HEK293 (cell line): Measurements from ENCODE around the gene S100A8.

Experiments used
- CTCF ChIA-PET: fragments of 350-600 bp; formaldehyde crosslinking; extraction: SDS; loops from one replicate; lab custom pipeline; 2021; ENCODE audit warnings: antibody characterized with exemption; lab: Yijun Ruan, JAX
- POLR2A ChIA-PET: fragments of 300-600 bp; formaldehyde crosslinking; extraction: SDS; loops from one replicate; lab custom pipeline; 2020; ENCODE audit warnings: antibody characterized with exemption, inconsistent platforms; lab: Yijun Ruan, JAX
- H3K27ac ChIP-seq: fragments of 200-500 bp; sonication (Bioruptor generic); 2 replicates; pipeline ENCODE4 v1.5.1; 2014; ENCODE audit warnings: low read depth, low read length, control low read depth, inconsistent platforms; ENCODE audit errors: extremely low read depth
- H3K36me3 ChIP-seq, 2 experiments: fragments of 200-500 bp in 1 of 2; sonication (Bioruptor generic) in 1 of 2; 1 replicate in 1 of 2; 2 replicates in 1 of 2; pipeline ENCODE4 v1.5.1; 2014 to 2017; ENCODE audit warnings: inconsistent platforms in 2 of 2, low read length in 2 of 2; ENCODE audit not compliant: control insufficient read depth in 2 of 2, insufficient read depth in 1 of 2
- H3K4me1 ChIP-seq: fragments of 200-500 bp; sonication (Bioruptor generic); 2 replicates; pipeline ENCODE4 v1.5.1; 2014; ENCODE audit warnings: mild to moderate bottlenecking, low read length, inconsistent platforms; ENCODE audit not compliant: control insufficient read depth, insufficient read depth
- H3K4me3 ChIP-seq: 2 replicates; pipeline ENCODE4 v1.5.1; 2011; ENCODE audit warnings: low read depth, mild to moderate bottlenecking, control low read depth, low read length, moderate library complexity
- H3K9me3 ChIP-seq: fragments of 200-500 bp; sonication (Bioruptor generic); 2 replicates; pipeline ENCODE4 v1.5.1; 2014; ENCODE audit warnings: low read depth, low read length, inconsistent platforms; ENCODE audit not compliant: control insufficient read depth, insufficient read depth
- BCL11A ChIP-seq: fragments of 450-650 bp; formaldehyde crosslinking; IDR thresholded peaks from 2 replicates; pipeline ENCODE4 v1.5.1; 2016; ENCODE audit warnings: low read depth, missing biosample characterization, missing genetic modification characterization
- FEZF1 ChIP-seq: fragments of 450-650 bp; formaldehyde crosslinking; IDR thresholded peaks from 2 replicates; pipeline ENCODE4 v1.5.1; 2016; ENCODE audit warnings: missing biosample characterization, missing genetic modification characterization
- KLF10 ChIP-seq: fragments of 450-650 bp; IDR thresholded peaks from 2 replicates; pipeline ENCODE4 v1.5.1; 2018; ENCODE audit warnings: missing biosample characterization, mild to moderate bottlenecking, missing genetic modification characterization
- SP2 ChIP-seq: fragments of 450-650 bp; formaldehyde crosslinking; IDR thresholded peaks from 2 replicates; pipeline ENCODE4 v1.5.1; 2016; ENCODE audit warnings: missing biosample characterization, missing genetic modification characterization
- YY1 ChIP-seq: fragments of 450-650 bp; formaldehyde crosslinking; IDR thresholded peaks from 2 replicates; pipeline ENCODE4 v1.5.1; 2018; ENCODE audit warnings: missing biosample characterization, missing genetic modification characterization
- ZBTB48 ChIP-seq: fragments of 450-650 bp; formaldehyde crosslinking; IDR thresholded peaks from 2 replicates; pipeline ENCODE4 v1.5.1; 2016; ENCODE audit warnings: missing biosample characterization, missing genetic modification characterization
- ZFP41 ChIP-seq: fragments of 450-650 bp; formaldehyde crosslinking; IDR thresholded peaks from 2 replicates; pipeline ENCODE4 v1.5.1; 2016; ENCODE audit warnings: missing biosample characterization, missing genetic modification characterization, borderline replicate concordance
- ZNF19 ChIP-seq: fragments of 450-650 bp; formaldehyde crosslinking; IDR thresholded peaks from 2 replicates; pipeline ENCODE4; 2016; ENCODE audit warnings: missing biosample characterization, missing genetic modification characterization, low read depth
- ZNF24 ChIP-seq: fragments of 450-650 bp; formaldehyde crosslinking; IDR thresholded peaks from 2 replicates; pipeline ENCODE4 v1.5.1; 2016; ENCODE audit warnings: missing biosample characterization, missing genetic modification characterization
- ZNF324 ChIP-seq: fragments of 450-650 bp; formaldehyde crosslinking; IDR thresholded peaks from 2 replicates; pipeline ENCODE4 v1.5.1; 2016; ENCODE audit warnings: missing biosample characterization, missing genetic modification characterization
- ZNF335 ChIP-seq: fragments of 450-650 bp; formaldehyde crosslinking; conservative IDR thresholded peaks from 2 replicates; pipeline ENCODE4 v1.5.1; 2016; ENCODE audit warnings: missing biosample characterization, missing genetic modification characterization
- ZNF426 ChIP-seq: fragments of 450-650 bp; formaldehyde crosslinking; IDR thresholded peaks from 2 replicates; pipeline ENCODE4 v1.5.1; 2017; ENCODE audit warnings: missing biosample characterization, missing genetic modification characterization, mild to moderate bottlenecking, inconsistent platforms, moderate library complexity
- ZNF501 ChIP-seq: fragments of 450-650 bp; formaldehyde crosslinking; IDR thresholded peaks from 2 replicates; pipeline ENCODE4 v1.5.1; 2016; ENCODE audit warnings: missing biosample characterization, missing genetic modification characterization
- ZNF530 ChIP-seq: fragments of 450-650 bp; formaldehyde crosslinking; IDR thresholded peaks from 2 replicates; pipeline ENCODE4 v1.5.1; 2016; ENCODE audit warnings: low read depth, missing biosample characterization, missing genetic modification characterization
- ZNF558 ChIP-seq: fragments of 450-650 bp; formaldehyde crosslinking; IDR thresholded peaks from 2 replicates; pipeline ENCODE4 v1.5.1; 2016; ENCODE audit warnings: missing biosample characterization, missing genetic modification characterization
- ZNF585B ChIP-seq: fragments of 450-650 bp; formaldehyde crosslinking; IDR thresholded peaks from 2 replicates; pipeline ENCODE4 v1.5.1; 2016; ENCODE audit warnings: missing biosample characterization, missing genetic modification characterization
- ZNF701 ChIP-seq: fragments of 450-650 bp; formaldehyde crosslinking; IDR thresholded peaks from 2 replicates; pipeline ENCODE4 v1.5.1; 2016; ENCODE audit warnings: missing biosample characterization, missing genetic modification characterization
- ZNF76 ChIP-seq: fragments of 450-650 bp; formaldehyde crosslinking; IDR thresholded peaks from 2 replicates; pipeline ENCODE4; 2016; ENCODE audit warnings: low read depth, missing biosample characterization, missing genetic modification characterization, borderline replicate concordance
- ZNF830 ChIP-seq: fragments of 450-650 bp; IDR thresholded peaks from 2 replicates; pipeline ENCODE4 v1.5.0; 2018; ENCODE audit warnings: missing biosample characterization, missing genetic modification characterization, low read depth, mild to moderate bottlenecking, moderate library complexity
- ZNF843 ChIP-seq: fragments of 450-650 bp; formaldehyde crosslinking; IDR thresholded peaks from 2 replicates; pipeline ENCODE4 v1.5.1; 2016; ENCODE audit warnings: missing biosample characterization, missing genetic modification characterization
- TF ChIP-seq, protein P1 (sequence below): fragments of 450-650 bp; formaldehyde crosslinking; IDR thresholded peaks from 2 replicates; pipeline ENCODE4 v1.5.1; 2017; ENCODE audit warnings: missing biosample characterization, missing genetic modification characterization
- TF ChIP-seq, protein P2 (sequence below): fragments of 450-650 bp; formaldehyde crosslinking; IDR thresholded peaks from 2 replicates; pipeline ENCODE4 v1.5.1; 2016; ENCODE audit warnings: missing biosample characterization, missing genetic modification characterization
- TF ChIP-seq, protein P3 (sequence below): fragments of 450-650 bp; formaldehyde crosslinking; conservative IDR thresholded peaks from 2 replicates; pipeline ENCODE4 v1.5.1; 2016; ENCODE audit warnings: low read depth, missing biosample characterization, missing genetic modification characterization
- TF ChIP-seq, protein P4 (sequence below): sonication (generic); formaldehyde crosslinking; IDR thresholded peaks from 2 replicates; pipeline ENCODE4 v1.8.1; 2022; ENCODE audit warnings: mild to moderate bottlenecking, moderate library complexity, missing genetic modification reagents
- TF ChIP-seq, protein P5 (sequence below): fragments of 450-650 bp; formaldehyde crosslinking; IDR thresholded peaks from 2 replicates; pipeline ENCODE4 v1.5.1; 2017; ENCODE audit warnings: missing biosample characterization, missing genetic modification characterization

S100A8 gene

GRCh38 chr1:153345187-153346076, 45.4 kb downstream of the S100A8 start (continued):
- TF ChIP-seq ZNF701 (tag by site-specific recombination) (no peak), ZBTB48 (tag by site-specific recombination) (no peak), BCL11A (tag by site-specific recombination) (no peak), SP2 (tag by site-specific recombination) (no peak), ZNF843 (tag by site-specific recombination) (no peak), ZNF24 (tag by site-specific recombination) (no peak), YY1 (no peak), ZNF335 (tag by site-specific recombination) (no peak)
- TF ChIP-seq, protein P1, sequence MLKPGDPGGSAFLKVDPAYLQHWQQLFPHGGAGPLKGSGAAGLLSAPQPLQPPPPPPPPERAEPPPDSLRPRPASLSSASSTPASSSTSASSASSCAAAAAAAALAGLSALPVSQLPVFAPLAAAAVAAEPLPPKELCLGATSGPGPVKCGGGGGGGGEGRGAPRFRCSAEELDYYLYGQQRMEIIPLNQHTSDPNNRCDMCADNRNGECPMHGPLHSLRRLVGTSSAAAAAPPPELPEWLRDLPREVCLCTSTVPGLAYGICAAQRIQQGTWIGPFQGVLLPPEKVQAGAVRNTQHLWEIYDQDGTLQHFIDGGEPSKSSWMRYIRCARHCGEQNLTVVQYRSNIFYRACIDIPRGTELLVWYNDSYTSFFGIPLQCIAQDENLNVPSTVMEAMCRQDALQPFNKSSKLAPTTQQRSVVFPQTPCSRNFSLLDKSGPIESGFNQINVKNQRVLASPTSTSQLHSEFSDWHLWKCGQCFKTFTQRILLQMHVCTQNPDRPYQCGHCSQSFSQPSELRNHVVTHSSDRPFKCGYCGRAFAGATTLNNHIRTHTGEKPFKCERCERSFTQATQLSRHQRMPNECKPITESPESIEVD: no peak
- TF ChIP-seq, protein P2, sequence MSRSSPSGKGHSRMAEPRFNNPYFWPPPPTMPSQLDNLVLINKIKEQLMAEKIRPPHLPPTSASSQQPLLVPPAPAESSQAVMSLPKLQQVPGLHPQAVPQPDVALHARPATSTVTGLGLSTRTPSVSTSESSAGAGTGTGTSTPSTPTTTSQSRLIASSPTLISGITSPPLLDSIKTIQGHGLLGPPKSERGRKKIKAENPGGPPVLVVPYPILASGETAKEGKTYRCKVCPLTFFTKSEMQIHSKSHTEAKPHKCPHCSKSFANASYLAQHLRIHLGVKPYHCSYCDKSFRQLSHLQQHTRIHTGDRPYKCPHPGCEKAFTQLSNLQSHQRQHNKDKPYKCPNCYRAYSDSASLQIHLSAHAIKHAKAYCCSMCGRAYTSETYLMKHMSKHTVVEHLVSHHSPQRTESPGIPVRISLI (tag by site-specific recombination): no peak
- TF ChIP-seq, protein P3, sequence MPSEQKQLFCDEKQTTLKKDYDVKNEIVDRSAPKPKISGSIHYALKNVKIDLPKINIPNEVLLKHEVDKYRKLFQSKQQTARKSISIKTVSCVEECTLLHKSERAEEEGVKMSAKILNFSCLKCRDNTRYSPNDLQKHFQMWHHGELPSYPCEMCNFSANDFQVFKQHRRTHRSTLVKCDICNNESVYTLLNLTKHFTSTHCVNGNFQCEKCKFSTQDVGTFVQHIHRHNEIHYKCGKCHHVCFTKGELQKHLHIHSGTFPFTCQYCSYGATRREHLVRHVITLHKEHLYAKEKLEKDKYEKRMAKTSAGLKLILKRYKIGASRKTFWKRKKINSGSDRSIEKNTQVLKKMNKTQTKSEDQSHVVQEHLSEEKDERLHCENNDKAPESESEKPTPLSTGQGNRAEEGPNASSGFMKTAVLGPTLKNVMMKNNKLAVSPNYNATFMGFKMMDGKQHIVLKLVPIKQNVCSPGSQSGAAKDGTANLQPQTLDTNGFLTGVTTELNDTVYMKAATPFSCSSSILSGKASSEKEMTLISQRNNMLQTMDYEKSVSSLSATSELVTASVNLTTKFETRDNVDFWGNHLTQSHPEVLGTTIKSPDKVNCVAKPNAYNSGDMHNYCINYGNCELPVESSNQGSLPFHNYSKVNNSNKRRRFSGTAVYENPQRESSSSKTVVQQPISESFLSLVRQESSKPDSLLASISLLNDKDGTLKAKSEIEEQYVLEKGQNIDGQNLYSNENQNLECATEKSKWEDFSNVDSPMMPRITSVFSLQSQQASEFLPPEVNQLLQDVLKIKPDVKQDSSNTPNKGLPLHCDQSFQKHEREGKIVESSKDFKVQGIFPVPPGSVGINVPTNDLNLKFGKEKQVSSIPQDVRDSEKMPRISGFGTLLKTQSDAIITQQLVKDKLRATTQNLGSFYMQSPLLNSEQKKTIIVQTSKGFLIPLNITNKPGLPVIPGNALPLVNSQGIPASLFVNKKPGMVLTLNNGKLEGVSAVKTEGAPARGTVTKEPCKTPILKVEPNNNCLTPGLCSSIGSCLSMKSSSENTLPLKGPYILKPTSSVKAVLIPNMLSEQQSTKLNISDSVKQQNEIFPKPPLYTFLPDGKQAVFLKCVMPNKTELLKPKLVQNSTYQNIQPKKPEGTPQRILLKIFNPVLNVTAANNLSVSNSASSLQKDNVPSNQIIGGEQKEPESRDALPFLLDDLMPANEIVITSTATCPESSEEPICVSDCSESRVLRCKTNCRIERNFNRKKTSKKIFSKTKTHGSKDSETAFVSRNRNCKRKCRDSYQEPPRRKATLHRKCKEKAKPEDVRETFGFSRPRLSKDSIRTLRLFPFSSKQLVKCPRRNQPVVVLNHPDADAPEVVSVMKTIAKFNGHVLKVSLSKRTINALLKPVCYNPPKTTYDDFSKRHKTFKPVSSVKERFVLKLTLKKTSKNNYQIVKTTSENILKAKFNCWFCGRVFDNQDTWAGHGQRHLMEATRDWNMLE (tag by site-specific recombination): no peak

GRCh38 chr1:153344718-153345025, 46.2 kb downstream of the S100A8 start:
- POLR2A ChIA-PET: no interaction called here
- H3K27ac ChIP-seq: no peak overlapping the region
- H3K4me1 ChIP-seq: no peaks in the 10 kb centered on the region
- no peaks in the 10 kb centered on the region for H3K36me3 ChIP-seq
- TF ChIP-seq ZNF530 (tag by site-specific recombination): no peak
- TF ChIP-seq ZNF558 (tag by site-specific recombination): no peak
- TF ChIP-seq ZNF501: no peak
- TF ChIP-seq ZNF76 (tag by site-specific recombination): no peak
- TF ChIP-seq KLF10: no peak
- TF ChIP-seq ZNF830 (tag by site-specific recombination): no peak
- no peak for TF ChIP-seq ZNF426 (tag by site-specific recombination)
- TF ChIP-seq, protein P4, sequence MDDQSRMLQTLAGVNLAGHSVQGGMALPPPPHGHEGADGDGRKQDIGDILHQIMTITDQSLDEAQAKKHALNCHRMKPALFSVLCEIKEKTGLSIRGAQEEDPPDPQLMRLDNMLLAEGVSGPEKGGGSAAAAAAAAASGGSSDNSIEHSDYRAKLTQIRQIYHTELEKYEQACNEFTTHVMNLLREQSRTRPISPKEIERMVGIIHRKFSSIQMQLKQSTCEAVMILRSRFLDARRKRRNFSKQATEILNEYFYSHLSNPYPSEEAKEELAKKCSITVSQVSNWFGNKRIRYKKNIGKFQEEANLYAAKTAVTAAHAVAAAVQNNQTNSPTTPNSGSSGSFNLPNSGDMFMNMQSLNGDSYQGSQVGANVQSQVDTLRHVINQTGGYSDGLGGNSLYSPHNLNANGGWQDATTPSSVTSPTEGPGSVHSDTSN (CRISPR knock-in tag): no peak
- no peak for TF ChIP-seq ZNF324
- TF ChIP-seq ZFP41 (tag by site-specific recombination): no peak
- no peak for TF ChIP-seq ZNF19
- TF ChIP-seq FEZF1 (tag by site-specific recombination): no peak
- TF ChIP-seq, protein P5, sequence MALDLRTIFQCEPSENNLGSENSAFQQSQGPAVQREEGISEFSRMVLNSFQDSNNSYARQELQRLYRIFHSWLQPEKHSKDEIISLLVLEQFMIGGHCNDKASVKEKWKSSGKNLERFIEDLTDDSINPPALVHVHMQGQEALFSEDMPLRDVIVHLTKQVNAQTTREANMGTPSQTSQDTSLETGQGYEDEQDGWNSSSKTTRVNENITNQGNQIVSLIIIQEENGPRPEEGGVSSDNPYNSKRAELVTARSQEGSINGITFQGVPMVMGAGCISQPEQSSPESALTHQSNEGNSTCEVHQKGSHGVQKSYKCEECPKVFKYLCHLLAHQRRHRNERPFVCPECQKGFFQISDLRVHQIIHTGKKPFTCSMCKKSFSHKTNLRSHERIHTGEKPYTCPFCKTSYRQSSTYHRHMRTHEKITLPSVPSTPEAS: no peak
- TF ChIP-seq ZNF585B (tag by site-specific recombination): no peak
- H3K4me3 ChIP-seq: no peak overlapping the region
- no peaks in the 10 kb centered on the region for H3K9me3 ChIP-seq
- CTCF ChIA-PET: interaction anchor here (0.8 to 3.7 kb wide), 3 partner anchors 8 to 150 kb away, joined by 3 to 18 read pairs (median 5); no protein-coding TSS in a partner anchor
